ENCODE measurements around the gene IQCM.

DNA sequence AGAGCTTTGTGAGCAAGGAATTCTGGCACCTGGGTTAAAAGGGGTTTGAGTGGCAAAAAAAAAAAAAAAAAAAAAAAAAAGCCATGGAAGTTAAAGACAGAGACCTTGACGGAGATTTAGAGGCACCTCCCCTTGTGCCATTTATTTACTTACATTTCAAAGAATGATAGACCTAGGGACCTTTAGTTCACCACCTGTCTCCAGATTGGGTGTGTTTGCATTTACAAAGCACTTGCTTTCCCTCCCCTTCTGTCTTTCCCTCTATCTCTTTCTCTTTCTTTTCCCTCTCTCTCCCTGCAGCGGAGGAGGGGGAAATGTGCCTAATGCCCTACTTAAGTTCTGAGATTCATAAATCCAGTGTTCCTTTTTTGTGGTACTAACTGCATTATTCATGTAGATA is 116.0 kb downstream of the IQCM start:
- TF ChIP-seq MAZ (IDR thresholded peaks at IDR 0.05; ENCODE audit: borderline replicate concordance, low read depth, low read length): no peak
- TF ChIP-seq MAX (IDR thresholded peaks at IDR 0.05): no peak
- no peak for TF ChIP-seq CTCF (IDR thresholded peaks at IDR 0.05)
- TF ChIP-seq HDAC2 (IDR thresholded peaks at IDR 0.05): no peak
- no peak for TF ChIP-seq BCL3 (IDR thresholded peaks at IDR 0.05)
- no peak for TF ChIP-seq POLR2A (IDR thresholded peaks at IDR 0.05; ENCODE audit: low read length)
- no peak for TF ChIP-seq ELK1 (IDR thresholded peaks at IDR 0.05; ENCODE audit: low read depth, low read length)
- TF ChIP-seq, protein P1, sequence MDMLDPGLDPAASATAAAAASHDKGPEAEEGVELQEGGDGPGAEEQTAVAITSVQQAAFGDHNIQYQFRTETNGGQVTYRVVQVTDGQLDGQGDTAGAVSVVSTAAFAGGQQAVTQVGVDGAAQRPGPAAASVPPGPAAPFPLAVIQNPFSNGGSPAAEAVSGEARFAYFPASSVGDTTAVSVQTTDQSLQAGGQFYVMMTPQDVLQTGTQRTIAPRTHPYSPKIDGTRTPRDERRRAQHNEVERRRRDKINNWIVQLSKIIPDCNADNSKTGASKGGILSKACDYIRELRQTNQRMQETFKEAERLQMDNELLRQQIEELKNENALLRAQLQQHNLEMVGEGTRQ (IDR thresholded peaks at IDR 0.05): no peak
- TF ChIP-seq SREBF2 (IDR thresholded peaks at IDR 0.05): no peak
- TF ChIP-seq HOXA7 (CRISPR knock-in tag; IDR thresholded peaks at IDR 0.05): no peak
- no peak for TF ChIP-seq CHD2 (IDR thresholded peaks at IDR 0.05; ENCODE audit: low read length, partially characterized antibody)
- no peak for TF ChIP-seq PBX3 (IDR thresholded peaks at IDR 0.05)
- no peak for TF ChIP-seq EP300 (IDR thresholded peaks at IDR 0.05)
- TF ChIP-seq, protein P2, sequence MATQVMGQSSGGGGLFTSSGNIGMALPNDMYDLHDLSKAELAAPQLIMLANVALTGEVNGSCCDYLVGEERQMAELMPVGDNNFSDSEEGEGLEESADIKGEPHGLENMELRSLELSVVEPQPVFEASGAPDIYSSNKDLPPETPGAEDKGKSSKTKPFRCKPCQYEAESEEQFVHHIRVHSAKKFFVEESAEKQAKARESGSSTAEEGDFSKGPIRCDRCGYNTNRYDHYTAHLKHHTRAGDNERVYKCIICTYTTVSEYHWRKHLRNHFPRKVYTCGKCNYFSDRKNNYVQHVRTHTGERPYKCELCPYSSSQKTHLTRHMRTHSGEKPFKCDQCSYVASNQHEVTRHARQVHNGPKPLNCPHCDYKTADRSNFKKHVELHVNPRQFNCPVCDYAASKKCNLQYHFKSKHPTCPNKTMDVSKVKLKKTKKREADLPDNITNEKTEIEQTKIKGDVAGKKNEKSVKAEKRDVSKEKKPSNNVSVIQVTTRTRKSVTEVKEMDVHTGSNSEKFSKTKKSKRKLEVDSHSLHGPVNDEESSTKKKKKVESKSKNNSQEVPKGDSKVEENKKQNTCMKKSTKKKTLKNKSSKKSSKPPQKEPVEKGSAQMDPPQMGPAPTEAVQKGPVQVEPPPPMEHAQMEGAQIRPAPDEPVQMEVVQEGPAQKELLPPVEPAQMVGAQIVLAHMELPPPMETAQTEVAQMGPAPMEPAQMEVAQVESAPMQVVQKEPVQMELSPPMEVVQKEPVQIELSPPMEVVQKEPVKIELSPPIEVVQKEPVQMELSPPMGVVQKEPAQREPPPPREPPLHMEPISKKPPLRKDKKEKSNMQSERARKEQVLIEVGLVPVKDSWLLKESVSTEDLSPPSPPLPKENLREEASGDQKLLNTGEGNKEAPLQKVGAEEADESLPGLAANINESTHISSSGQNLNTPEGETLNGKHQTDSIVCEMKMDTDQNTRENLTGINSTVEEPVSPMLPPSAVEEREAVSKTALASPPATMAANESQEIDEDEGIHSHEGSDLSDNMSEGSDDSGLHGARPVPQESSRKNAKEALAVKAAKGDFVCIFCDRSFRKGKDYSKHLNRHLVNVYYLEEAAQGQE (IDR thresholded peaks at IDR 0.05): no peak

All from A549 (cell line).